HepG2 (cell line): Measurements from ENCODE around the gene RSKR. TPM values are rescaled to one million over a fixed set of nuclear protein-coding genes. Genes with fewer than 3 reads are reported as not detected.

Experiments used
- ATF1 ChIP-seq: IDR thresholded peaks from 2 replicates; pipeline ENCODE4 v1.6.1; 2016; ENCODE audit warnings: mild to moderate bottlenecking, control low read depth
- ATF7 ChIP-seq, 2 experiments: fragments of 450-650 bp in 1 of 2; sonication (generic) in 1 of 2; formaldehyde crosslinking in 1 of 2; IDR thresholded peaks; 2 replicates each; pipeline versions ENCODE4 v1.4.0 to v1.6.1; 2016 to 2020; ENCODE audit warnings: antibody characterized with exemption in 1 of 2, mild to moderate bottlenecking in 1 of 2, missing genetic modification reagents in 1 of 2
- BRCA1 ChIP-seq: sonication (generic); formaldehyde crosslinking; IDR thresholded peaks from 2 replicates; pipeline ENCODE4 v1.4.0; 2020; ENCODE audit warnings: missing genetic modification reagents
- CHD4 ChIP-seq: fragments of 200-600 bp; sonication (generic); IDR thresholded peaks from 2 replicates; pipeline ENCODE4 v1.7.0; 2017; ENCODE audit warnings: mild to moderate bottlenecking, low read length, borderline replicate concordance
- DMTF1 ChIP-seq: sonication (generic); formaldehyde crosslinking; IDR thresholded peaks from 2 replicates; pipeline ENCODE4 v1.4.0; 2020; ENCODE audit warnings: mild to moderate bottlenecking, missing genetic modification reagents
- FOXJ3 ChIP-seq: sonication (generic); formaldehyde crosslinking; IDR thresholded peaks from 2 replicates; pipeline ENCODE4 v1.4.0; 2020; ENCODE audit warnings: missing genetic modification reagents, mild to moderate bottlenecking, borderline replicate concordance
- FOXK1 ChIP-seq: sonication (generic); formaldehyde crosslinking; IDR thresholded peaks from 2 replicates; pipeline ENCODE4 v1.4.0; 2020; ENCODE audit warnings: low read depth, missing genetic modification reagents, borderline replicate concordance
- FOXO4 ChIP-seq: sonication (generic); formaldehyde crosslinking; conservative IDR thresholded peaks from 2 replicates; pipeline ENCODE4 v1.8.1; 2023; ENCODE audit warnings: missing genetic modification reagents
- FOXP4 ChIP-seq: sonication (generic); formaldehyde crosslinking; IDR thresholded peaks from 2 replicates; pipeline ENCODE4 v1.4.0; 2020; ENCODE audit warnings: missing genetic modification reagents
- HNF1A ChIP-seq, 2 experiments: sonication (generic) in 1 of 2; formaldehyde crosslinking in 1 of 2; IDR thresholded peaks; 2 replicates each; pipeline versions ENCODE4 v1.4.0 to v1.6.1; 2016 to 2020; ENCODE audit warnings: borderline replicate concordance in 1 of 2, low read depth in 1 of 2, mild to moderate bottlenecking in 1 of 2, missing genetic modification reagents in 1 of 2
- HOXA9 ChIP-seq: sonication (generic); formaldehyde crosslinking; IDR thresholded peaks from 2 replicates; pipeline ENCODE4 v1.8.1; 2022; ENCODE audit warnings: missing genetic modification reagents, mild to moderate bottlenecking, moderate library complexity, borderline replicate concordance
- NAIF1 ChIP-seq: sonication (generic); formaldehyde crosslinking; IDR thresholded peaks from 2 replicates; pipeline ENCODE4 v1.5.0; 2020; ENCODE audit warnings: mild to moderate bottlenecking, missing genetic modification reagents, borderline replicate concordance
- SMAD1 ChIP-seq: sonication (generic); formaldehyde crosslinking; IDR thresholded peaks from 2 replicates; pipeline ENCODE4 v1.4.0; 2020; ENCODE audit warnings: missing genetic modification reagents, low read depth, mild to moderate bottlenecking, borderline replicate concordance
- THAP11 ChIP-seq: IDR thresholded peaks from 2 replicates; pipeline ENCODE4 v1.6.1; 2016; ENCODE audit warnings: missing biosample characterization, missing genetic modification reagents
- THYN1 ChIP-seq: sonication (generic); formaldehyde crosslinking; IDR thresholded peaks from 2 replicates; pipeline ENCODE4 v1.8.1; 2023; ENCODE audit warnings: low read depth, mild to moderate bottlenecking, moderate library complexity, missing genetic modification reagents, borderline replicate concordance
- ZNF333 ChIP-seq: sonication (generic); formaldehyde crosslinking; IDR thresholded peaks from 2 replicates; pipeline ENCODE4 v1.4.0; 2020; ENCODE audit warnings: mild to moderate bottlenecking, missing genetic modification reagents, borderline replicate concordance
- ZNF570 ChIP-seq: sonication (generic); formaldehyde crosslinking; IDR thresholded peaks from 2 replicates; pipeline ENCODE4 v1.4.0; 2020; ENCODE audit warnings: mild to moderate bottlenecking, missing genetic modification reagents, borderline replicate concordance
- polyA plus RNA-seq, 8 experiments: library from polyadenylated mRNA; depleted of rRNA in 3 of 8; stranded (reverse) in 7 of 8; unstranded in 1 of 8; fragments of >200 nt; fragmentation: Illumina TruSeq in 4 of 8; extraction: Trizol in 4 of 8; gene quantifications; 2 replicates each; pipeline versions ENCODE4 v1.2.1 to v1.2.3, GENCODE V29; 2011 to 2016; ENCODE audit warnings: low read depth in 4 of 8, missing spikeins in 1 of 8, mixed read lengths in 1 of 8; ENCODE audit not compliant: insufficient read depth in 1 of 8
- total RNA-seq, 5 experiments: library from RNA; depleted of rRNA; stranded (reverse); fragments of >200 nt; fragmentation: Illumina TruSeq; extraction: Trizol; gene quantifications; 2 replicates each; pipeline ENCODE4 v1.2.3, GENCODE V29; 2016; ENCODE audit warnings: low read depth in 1 of 5

RSKR gene
- total and polyA plus RNA-seq, 2 of the 13 experiments (the other 11 are each of a cell fraction or from before 2014, with no cell fraction given), result 5.0 to 10.4 TPM

DNA sequence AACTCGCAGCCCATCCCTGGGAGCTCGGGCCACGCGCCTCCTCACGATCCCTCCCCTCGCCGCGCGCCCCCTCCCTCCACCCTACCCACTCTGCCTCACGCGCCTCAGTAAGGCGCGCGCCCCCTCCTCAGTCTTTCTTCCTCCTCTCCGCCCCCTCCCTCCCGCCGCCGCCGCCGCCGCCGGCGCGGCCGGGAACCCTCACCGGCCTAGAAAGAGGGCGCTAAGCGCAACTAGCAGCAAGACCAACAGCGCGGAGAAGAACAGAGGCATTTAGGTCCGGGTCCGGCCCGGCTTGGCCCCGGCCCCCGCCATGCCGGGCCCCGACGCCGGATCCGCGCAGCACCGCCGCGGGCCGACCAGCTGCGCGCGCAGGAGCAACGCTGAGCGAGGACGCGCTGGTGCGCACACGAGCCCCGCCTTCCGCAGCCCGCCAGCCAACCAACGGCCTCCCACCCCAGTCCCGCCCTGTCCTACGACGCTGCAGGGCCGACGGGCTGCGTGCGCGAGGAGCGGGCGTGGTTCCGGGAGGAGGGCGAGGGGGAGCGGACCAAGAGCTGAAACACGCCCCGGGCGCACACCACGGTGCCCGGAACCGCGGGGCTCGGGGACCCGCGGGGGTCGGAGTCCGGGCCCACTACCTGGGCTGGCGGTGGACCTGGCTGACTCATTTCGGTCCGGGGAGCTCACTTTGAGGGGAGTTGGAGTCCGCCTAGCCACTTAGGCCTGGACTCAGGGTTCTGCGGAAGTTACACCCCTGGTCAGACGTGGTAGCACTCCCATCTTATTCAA lies 31.0 kb upstream of the RSKR start, which contains the start of gene BLTP2 (continued):
- TF ChIP-seq DMTF1, result no peak
- TF ChIP-seq CHD4, result no peak
- TF ChIP-seq ZNF333 (CRISPR knock-in tag), result 0 out of 2 replicates have a peak, but pooled peaks have one; percentile 78
- TF ChIP-seq ATF7 (IDR thresholded peaks at IDR 0.05), result no peak
- TF ChIP-seq ATF7 (CRISPR knock-in tag; IDR thresholded peaks at IDR 0.05), result 0 out of 2 replicates have a peak, but pooled peaks have one; percentile 17
- no peak for TF ChIP-seq FOXO4 (CRISPR knock-in tag)
- no peak for TF ChIP-seq THYN1 (CRISPR knock-in tag)
- TF ChIP-seq HOXA9, result no peak
- no peak for TF ChIP-seq SMAD1 (CRISPR knock-in tag)
- TF ChIP-seq HNF1A (IDR thresholded peaks at IDR 0.05; ENCODE audit: low read depth), result no peak
- TF ChIP-seq HNF1A (CRISPR knock-in tag; IDR thresholded peaks at IDR 0.05; ENCODE audit: borderline replicate concordance), result 0 out of 2 replicates have a peak, but pooled peaks have one; percentile 64
- no peak for TF ChIP-seq ATF1 (CRISPR knock-in tag)
- TF ChIP-seq FOXK1 (CRISPR knock-in tag), result peak; percentile 80; the same call in 1 of the 2 replicates
- no peak for TF ChIP-seq ZNF570 (CRISPR knock-in tag)
- no peak; the same call in 1 of the 2 replicates for TF ChIP-seq NAIF1
- TF ChIP-seq THAP11, result peak; percentile 90
- TF ChIP-seq BRCA1 (CRISPR knock-in tag), result no peak
- no peak for TF ChIP-seq FOXP4 (CRISPR knock-in tag)
- no peak for TF ChIP-seq FOXJ3 (CRISPR knock-in tag)
